GM12864 (cell line): ENCODE measurements around the gene FOXF2.

Experiments
- DNase-seq: peaks from one replicate; pipeline ENCODE4 v3.0.0-alpha.2; 2011; ENCODE audit warnings: low read depth
- H3K4me3 ChIP-seq: 2 replicates; pipeline ENCODE4 v1.5.1; 2011; ENCODE audit warnings: mild to moderate bottlenecking, low read depth, low read length, control low read depth
- TF ChIP-seq, protein P1 (sequence below): IDR thresholded peaks from 2 replicates; pipeline ENCODE4 v1.5.1; 2011; ENCODE audit warnings: low read depth, mild to moderate bottlenecking, moderate library complexity, low read length, control low read depth, inconsistent platforms; ENCODE audit errors: missing control alignments

Gene FOXF2

DNA sequence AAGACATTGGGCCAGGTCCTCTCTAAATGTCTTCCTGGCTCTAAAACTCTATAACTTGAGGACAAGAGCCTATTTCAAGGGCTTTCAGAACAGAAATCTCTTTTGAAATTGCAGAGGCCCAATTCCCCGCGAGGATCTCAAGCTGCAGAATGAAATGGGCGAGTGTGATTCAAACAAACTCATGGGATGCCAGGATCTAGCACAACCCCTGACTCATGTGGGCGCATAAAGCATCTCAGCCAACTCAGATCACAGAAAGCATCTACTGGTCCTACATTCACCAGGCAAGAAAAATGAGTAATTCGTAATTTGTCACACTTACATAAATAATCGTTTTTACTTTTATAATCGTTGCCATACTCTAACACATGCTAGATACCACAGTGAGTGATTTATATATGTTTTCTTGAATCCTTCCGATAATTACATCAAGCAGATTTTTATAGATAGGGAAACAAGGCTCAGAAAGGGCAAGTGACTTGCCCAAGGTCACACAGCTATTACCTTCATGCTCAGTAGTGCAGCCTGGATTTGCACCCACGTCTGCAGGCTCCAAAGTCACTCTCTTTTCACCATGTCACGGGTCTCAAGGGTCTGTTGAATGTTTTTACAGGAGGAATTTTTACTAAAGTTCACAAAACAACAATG is 26.2 kb downstream of the FOXF2 start:
- DNase-seq, result no peak
- H3K4me3 ChIP-seq, result no peak overlapping the region
- TF ChIP-seq, protein P1, sequence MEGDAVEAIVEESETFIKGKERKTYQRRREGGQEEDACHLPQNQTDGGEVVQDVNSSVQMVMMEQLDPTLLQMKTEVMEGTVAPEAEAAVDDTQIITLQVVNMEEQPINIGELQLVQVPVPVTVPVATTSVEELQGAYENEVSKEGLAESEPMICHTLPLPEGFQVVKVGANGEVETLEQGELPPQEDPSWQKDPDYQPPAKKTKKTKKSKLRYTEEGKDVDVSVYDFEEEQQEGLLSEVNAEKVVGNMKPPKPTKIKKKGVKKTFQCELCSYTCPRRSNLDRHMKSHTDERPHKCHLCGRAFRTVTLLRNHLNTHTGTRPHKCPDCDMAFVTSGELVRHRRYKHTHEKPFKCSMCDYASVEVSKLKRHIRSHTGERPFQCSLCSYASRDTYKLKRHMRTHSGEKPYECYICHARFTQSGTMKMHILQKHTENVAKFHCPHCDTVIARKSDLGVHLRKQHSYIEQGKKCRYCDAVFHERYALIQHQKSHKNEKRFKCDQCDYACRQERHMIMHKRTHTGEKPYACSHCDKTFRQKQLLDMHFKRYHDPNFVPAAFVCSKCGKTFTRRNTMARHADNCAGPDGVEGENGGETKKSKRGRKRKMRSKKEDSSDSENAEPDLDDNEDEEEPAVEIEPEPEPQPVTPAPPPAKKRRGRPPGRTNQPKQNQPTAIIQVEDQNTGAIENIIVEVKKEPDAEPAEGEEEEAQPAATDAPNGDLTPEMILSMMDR, result no peak

DNA sequence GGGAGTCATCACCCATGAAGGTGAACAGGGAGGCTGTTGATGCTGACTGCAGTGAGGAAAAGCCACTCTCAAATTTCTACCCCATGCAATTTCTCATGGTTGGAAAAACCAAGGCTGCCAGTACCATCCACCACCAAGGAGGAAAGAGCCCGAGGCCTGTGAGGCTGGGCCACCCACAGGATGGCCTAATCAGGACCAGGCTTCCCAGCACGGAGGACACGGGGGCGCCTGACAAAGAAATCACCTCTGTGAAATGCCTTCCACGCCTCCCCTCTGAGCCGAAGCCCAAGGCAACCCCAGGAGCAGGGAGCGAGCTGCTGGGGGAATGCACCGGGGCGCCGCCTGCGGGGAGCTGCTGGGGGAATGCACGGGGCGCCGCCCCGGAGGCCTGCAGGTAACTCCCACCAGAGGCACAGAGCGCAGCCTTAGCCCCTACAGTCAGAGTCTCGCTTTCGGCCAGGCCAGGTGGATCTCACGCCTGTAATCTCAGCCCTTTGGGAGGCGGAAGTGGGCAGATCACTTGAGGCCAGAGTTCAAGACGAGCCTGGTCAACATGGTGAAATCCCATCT is 26.9 kb downstream of the FOXF2 start:
- no peak overlapping the region for H3K4me3 ChIP-seq
- TF ChIP-seq, protein P1, result no peak
- DNase-seq, result no peak

DNA sequence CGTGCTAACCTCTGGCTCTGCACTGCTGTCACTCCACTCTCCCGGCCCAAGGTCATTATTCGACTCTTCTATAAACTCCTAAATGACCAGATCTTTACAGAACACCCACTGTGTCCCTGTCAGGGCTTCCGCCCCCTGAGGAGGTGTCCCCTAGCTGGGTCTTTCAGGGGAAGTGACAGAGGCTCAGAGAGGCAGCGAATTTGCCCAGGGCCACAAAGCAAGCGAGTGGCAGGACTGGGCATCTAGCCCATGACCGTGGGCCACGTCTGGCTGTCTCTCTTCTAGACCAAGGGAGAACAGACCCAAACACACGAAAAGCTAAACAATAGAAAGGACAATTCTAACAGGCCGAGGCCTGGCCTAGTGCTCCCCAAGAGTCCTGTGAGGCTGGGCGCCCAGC is 27.4 kb downstream of the FOXF2 start:
- H3K4me3 ChIP-seq, result no peak overlapping the region
- no peak for DNase-seq
- TF ChIP-seq, protein P1, result no peak

DNA sequence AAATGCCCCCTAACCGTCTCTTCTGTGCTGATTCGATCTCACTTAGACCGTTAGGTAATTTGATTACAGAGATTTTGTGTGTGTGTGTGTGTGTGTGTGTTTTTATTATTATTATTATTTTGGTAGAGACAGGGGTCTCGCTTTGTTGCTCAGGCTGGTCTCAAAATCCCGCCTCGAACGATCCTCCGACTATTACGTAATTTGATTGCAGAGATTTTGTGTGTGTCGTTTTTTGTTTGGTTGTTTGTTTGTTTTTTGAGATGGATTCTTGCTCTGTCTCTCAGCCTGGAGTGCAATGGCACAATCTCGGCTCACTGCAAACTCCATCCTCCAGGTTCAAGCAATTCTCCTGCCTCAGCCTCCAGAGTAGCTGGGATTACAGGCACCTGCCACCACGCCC is 28.3 kb downstream of the FOXF2 start:
- TF ChIP-seq, protein P1, result no peak
- no peak for DNase-seq
- no peak overlapping the region for H3K4me3 ChIP-seq

DNA sequence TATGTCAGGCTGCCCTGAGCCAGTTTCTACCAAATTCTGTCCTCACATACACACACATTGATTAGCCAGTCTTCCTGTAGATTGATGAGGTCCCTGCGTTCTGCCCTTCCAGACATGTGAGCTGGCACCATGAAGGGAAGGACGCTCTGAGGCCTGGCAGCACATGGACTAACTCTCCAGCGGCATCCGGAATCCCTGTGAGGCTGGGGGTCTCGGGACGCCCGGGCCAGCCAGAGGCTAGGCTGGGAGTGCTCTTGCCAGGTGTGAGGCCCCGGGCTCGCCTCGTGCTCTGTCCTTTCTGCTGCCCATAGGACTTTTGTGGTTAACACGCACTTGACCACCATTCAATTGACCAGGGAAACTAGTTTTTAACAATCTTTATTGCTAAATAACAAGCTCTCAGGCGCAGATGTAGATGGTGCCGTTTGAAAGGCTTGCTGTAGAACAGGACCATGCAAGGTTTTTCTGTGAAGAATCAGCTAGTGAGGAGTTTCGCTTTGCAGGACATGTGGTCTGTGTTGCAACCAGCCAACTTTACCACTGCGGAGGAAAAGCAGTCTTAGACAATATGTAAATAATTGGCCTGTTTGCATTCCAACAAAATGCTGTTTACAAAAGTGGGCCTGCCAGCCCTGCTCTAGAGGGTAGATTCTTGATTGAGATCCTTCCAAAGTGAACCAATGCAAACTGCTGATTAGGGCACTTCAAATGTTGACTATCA is 29.3 kb downstream of the FOXF2 start:
- H3K4me3 ChIP-seq, result no peak overlapping the region
- DNase-seq, result no peak
- TF ChIP-seq, protein P1, result no peak

DNA sequence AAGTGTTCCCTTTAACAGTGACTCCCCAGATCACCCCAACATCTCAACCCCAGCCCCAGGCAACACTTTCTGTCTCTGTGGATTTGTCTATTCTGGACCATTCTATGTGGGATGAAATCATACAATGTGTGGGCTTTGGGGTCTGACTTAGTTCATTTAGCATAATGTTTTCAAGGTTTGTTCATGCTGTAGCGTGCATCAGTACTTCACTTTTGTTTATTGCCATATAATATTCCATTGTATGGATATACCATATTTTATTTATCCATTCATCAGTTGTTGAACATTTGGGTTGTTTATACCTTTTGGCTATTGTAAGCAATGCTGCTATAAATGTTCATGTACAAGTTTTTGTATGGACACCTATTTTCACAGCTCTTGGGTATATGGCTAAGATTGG is 31.0 kb downstream of the FOXF2 start:
- H3K4me3 ChIP-seq, result no peak overlapping the region
- TF ChIP-seq, protein P1, result no peak
- no peak for DNase-seq
